Fibroblast of pulmonary artery (primary cell): Measurements from ENCODE around the gene ARFRP1.
"Not testable (repeated sequence)": the region's sequence is repeated elsewhere in the genome, so short reads cannot be mapped to it uniquely, and the experiment has no call there.

Experiments used
- DNase-seq: peaks from one replicate; pipeline ENCODE4 v3.0.0-alpha.2; 2010; ENCODE audit warnings: low read depth
- H3K4me3 ChIP-seq: replicated peaks from 2 replicates; pipeline ENCODE4 v1.5.1; 2011; ENCODE audit warnings: low read depth, mild to moderate bottlenecking, control low read depth, low read length, moderate library complexity
- CTCF ChIP-seq: IDR thresholded peaks from 2 replicates; pipeline ENCODE4 v1.5.1; 2011; ENCODE audit warnings: mild to moderate bottlenecking, control low read depth, low read length, inconsistent platforms; ENCODE audit errors: missing control alignments

Gene ARFRP1

GRCh38 chr20:63663332-63664066 lies 44.3 kb downstream of the ARFRP1 start:
- no peak for TF ChIP-seq CTCF
- no peak overlapping the region for H3K4me3 ChIP-seq
- DNase-seq, result no peak

DNA sequence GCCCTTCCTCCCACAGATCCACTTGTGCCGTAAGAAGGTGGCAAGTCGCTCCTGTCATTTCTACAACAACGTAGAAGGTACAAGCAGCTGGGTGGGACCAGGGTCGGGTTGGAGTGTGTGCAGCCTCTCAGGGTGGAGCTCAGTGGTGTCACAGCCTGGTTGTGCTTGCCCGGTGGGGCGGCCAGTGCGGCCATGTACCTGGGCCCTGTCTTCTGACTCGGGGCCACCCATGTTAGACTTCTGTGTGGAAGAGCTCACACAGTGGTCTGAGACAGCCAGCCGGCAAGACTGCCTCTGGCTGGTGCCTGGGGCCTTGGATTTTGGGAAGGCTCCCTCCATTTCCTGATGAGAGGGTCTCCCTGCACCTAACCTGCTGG lies 45.0 kb downstream of the ARFRP1 start:
- no peak for TF ChIP-seq CTCF
- no peak for DNase-seq
- no peak overlapping the region for H3K4me3 ChIP-seq

- no peak overlapping the region for H3K4me3 ChIP-seq
- DNase-seq, result no peak
- TF ChIP-seq CTCF, result no peak
Observed at GRCh38 chr20:63661959-63662812, 45.6 kb downstream of the ARFRP1 start.

DNA sequence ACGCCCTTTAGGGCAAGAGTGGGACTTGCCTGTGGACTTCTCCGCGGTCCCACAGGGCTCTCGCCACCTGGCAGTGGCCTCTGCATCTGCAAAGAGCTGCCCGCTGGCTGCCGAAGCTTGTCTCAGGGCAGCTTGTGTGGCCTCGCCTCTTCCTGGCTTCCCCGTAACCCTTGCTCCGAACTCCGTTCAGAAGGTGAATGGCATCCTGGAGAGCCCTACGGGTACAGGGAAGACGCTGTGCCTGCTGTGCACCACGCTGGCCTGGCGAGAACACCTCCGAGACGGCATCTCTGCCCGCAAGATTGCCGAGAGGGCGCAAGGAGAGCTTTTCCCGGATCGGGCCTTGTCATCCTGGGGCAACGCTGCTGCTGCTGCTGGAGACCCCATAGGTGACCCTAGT lies 46.7 kb downstream of the ARFRP1 start:
- TF ChIP-seq CTCF, result no peak
- no peak for DNase-seq
- H3K4me3 ChIP-seq, result no peak overlapping the region

DNA sequence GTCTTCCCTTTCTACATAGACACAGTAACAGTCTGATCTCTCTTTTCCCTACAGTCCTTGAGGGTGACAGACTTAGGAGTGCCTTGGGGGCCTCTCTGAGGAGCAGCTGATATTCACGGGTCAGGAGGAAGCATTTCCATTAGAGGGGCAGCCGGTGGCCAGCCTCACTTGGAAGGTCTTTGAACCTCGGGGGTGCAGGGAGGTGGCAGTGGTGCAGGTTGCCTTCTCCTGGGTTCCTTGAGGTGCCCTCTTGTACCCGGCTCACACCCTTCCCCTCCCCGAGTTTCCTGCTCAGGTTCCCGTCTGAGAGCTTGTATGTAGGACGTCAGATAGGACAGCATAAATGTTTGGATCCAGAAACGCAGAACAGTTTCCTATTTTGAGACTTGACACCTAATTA lies 47.2 kb downstream of the ARFRP1 start:
- no peak overlapping the region for H3K4me3 ChIP-seq
- DNase-seq, result no peak
- TF ChIP-seq CTCF, result no peak

GRCh38 chr20:63660174-63660573 lies 47.6 kb downstream of the ARFRP1 start:
- not testable (repeated sequence) for H3K4me3 ChIP-seq, DNase-seq

GRCh38 chr20:63659370-63659769 lies 48.4 kb downstream of the ARFRP1 start:
- DNase-seq, result no peak
- peak overlapping the region; percentile 88 for H3K4me3 ChIP-seq
- no peak for TF ChIP-seq CTCF
